GM13976 (cell line): ENCODE data around the gene TFB1M.
"Not testable (repeated sequence)": the region's sequence is repeated elsewhere in the genome, so short reads cannot be mapped to it uniquely, and the experiment has no call there.

ENCODE experiments used
- DNase-seq: peaks from one replicate; pipeline ENCODE4 v3.0.0; 2012; ENCODE audit warnings: low spot score
- in situ Hi-C: fragments of 300-500 bp; cut with MboI; formaldehyde crosslinking; loops from one replicate; pipeline ENCODE4 v1.12.0; 2022; ENCODE audit warnings: low sequenced_read_pairs, mixed read lengths, inconsistent platforms; ENCODE audit not compliant: unreplicated experiment
- TF ChIP-seq, protein P1 (sequence below): IDR thresholded peaks from 2 replicates; pipeline ENCODE4 v1.5.1; 2012; ENCODE audit warnings: borderline replicate concordance, mild to moderate bottlenecking; ENCODE audit not compliant: insufficient read depth; ENCODE audit errors: extremely low read depth, missing control alignments, control extremely low read depth

Gene TFB1M

DNA sequence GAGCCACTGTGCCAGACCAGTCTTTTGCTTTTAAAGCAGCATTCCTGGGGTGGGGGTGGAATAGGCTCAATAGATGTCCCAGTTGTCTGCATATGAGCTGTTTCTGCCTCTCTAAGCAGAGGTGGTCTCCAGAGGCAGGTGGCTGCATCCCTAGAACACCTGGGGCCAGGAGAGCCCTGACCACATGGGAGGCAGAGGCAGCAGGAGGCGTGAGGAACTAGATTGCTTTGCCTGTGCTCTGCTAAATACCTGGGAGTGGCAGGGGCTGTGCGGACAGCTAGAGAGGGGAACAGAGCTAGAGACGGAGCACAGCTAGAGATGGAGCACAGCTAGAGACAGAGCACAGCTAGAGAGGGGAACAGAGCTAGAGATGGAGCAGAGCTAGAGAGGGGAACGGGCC lies 79.6 kb downstream of the TFB1M start:
- TF ChIP-seq, protein P1, sequence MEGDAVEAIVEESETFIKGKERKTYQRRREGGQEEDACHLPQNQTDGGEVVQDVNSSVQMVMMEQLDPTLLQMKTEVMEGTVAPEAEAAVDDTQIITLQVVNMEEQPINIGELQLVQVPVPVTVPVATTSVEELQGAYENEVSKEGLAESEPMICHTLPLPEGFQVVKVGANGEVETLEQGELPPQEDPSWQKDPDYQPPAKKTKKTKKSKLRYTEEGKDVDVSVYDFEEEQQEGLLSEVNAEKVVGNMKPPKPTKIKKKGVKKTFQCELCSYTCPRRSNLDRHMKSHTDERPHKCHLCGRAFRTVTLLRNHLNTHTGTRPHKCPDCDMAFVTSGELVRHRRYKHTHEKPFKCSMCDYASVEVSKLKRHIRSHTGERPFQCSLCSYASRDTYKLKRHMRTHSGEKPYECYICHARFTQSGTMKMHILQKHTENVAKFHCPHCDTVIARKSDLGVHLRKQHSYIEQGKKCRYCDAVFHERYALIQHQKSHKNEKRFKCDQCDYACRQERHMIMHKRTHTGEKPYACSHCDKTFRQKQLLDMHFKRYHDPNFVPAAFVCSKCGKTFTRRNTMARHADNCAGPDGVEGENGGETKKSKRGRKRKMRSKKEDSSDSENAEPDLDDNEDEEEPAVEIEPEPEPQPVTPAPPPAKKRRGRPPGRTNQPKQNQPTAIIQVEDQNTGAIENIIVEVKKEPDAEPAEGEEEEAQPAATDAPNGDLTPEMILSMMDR = no peak
- in situ Hi-C loops = no loop called here
- DNase-seq = no peak

GRCh38 chr6:155234167-155234566 lies 80.1 kb downstream of the TFB1M start:
- TF ChIP-seq, protein P1 = no peak
- DNase-seq = no peak
- in situ Hi-C loops = no loop called here

DNA sequence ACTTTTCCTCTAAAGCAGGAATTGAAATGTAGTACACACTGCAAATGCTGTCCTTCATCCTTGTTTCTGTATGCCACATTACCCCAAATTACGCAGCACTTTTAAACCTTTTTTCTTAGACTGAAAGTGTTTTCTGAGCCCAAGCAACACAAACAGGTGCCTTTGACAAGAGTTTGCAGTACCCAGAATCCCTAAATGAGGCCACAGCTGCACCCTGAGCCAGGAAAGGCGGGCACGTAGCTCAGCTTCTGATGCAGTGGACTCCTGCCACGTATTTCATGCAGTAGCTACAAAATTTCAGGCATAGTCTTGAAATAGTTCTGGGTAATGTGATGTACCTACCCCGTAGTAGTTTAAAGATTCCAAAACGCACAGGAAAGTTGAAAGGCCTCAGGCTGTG lies 81.4 kb downstream of the TFB1M start:
- TF ChIP-seq, protein P1 = no peak
- DNase-seq = no peak
- in situ Hi-C loops = no loop called here

DNA sequence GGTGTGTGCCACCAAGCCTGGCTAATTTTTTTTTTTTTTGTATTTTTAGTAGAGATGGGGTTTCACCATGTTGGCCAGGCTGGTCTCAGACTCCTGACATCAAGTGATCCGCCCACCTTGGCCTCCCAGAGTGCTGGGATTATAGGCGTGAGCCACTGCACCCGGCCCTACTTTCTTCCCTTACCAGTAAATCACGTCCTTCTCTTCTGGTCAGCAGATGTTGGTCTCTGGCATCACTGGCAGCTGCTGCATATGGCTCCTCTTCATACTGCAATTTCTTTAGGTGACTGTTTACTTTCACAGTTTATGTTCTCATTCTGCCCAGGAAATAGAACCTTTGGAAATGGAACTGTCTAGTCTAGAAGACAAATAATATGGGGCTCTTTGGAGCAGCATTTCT lies 83.3 kb downstream of the TFB1M start:
- in situ Hi-C loops, DNase-seq: not testable (repeated sequence)

DNA sequence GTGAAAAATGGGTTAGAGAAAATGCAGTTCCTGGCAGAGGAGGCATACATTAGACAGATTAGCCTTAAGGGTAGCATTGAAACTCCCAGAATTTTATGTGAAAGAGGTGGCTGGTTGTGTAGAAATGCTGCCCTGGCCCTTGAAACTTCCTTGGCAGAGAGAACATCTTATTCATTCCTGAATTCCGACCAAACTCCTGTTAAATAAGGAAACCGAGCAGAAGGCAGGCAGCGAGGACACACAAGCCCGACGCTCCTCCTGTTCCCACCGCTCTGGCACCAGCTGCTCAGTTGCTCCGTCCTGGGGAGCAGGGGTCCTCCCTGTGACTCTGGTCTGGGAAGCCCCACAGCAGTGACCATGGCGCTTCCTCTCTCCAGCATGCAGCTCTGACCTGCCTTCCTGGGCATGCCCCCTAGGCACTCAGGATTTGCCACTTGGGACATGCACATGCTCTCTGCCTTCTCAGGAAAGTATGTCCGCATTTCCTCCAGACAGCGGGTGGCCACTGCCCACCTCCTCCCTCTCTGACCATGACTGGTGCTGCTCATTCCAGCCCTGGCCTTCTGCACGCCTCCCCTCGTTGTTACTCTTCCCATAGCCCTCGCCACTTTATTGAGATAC lies 85.6 kb downstream of the TFB1M start:
- DNase-seq = no peak
- TF ChIP-seq, protein P1 = no peak

DNA sequence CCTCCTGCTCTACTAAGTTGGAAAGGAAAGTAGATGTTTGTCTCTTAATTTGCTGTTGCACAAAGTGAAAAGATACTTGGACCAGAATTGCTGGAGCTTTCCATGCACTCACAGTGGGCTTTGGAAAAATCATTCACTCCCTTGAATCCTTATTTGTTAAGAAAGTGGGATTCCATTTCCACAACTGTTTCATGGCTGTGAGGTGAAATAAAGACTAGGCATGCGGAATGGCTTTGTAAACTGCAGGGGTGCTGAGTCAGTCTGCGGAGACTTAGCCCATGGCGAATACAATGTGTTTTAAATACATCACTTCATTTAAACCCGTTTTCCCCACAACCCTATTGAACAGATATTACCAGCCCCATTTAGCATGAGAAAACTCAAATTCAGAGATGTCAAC lies 87.2 kb downstream of the TFB1M start:
- in situ Hi-C loops = no loop called here
- no peak for DNase-seq

More for the DNA sequence above, 85.6 kb downstream of the TFB1M start:
- in situ Hi-C loops = no loop called here

GRCh38 chr6:155224618-155225017 lies 89.7 kb downstream of the TFB1M start:
- no peak for DNase-seq

More for the DNA sequence above, 87.2 kb downstream of the TFB1M start:
- TF ChIP-seq, protein P1 = no peak

More at GRCh38 chr6:155224618-155225017, 89.7 kb downstream of the TFB1M start:
- in situ Hi-C loops = no loop called here
- TF ChIP-seq, protein P1 = no peak
